KMS-11 (cell line): ENCODE data around the gene NTRK3.

Source experiments
- H2AFZ ChIP-seq: fragments of 200-600 bp; sonication (generic); 2 replicates; pipeline ENCODE4 v1.6.1; 2016; ENCODE audit warnings: antibody characterized with exemption, mixed run types, low read depth
- H3K27ac ChIP-seq: fragments of 200-600 bp; sonication (generic); 2 replicates; pipeline ENCODE4 v1.6.1; 2016; ENCODE audit warnings: mild to moderate bottlenecking, mixed run types
- H3K27me3 ChIP-seq: fragments of 200-600 bp; sonication (generic); 2 replicates; pipeline ENCODE4 v1.6.1; 2017; ENCODE audit warnings: mild to moderate bottlenecking, low read depth, mixed run types, moderate library complexity; ENCODE audit not compliant: insufficient read depth
- H3K36me3 ChIP-seq: fragments of 200-600 bp; sonication (generic); 2 replicates; pipeline ENCODE4 v1.6.1; 2017; ENCODE audit warnings: mild to moderate bottlenecking, mixed run types; ENCODE audit not compliant: insufficient read depth
- H3K4me1 ChIP-seq: fragments of 200-600 bp; sonication (generic); 2 replicates; pipeline ENCODE4 v1.6.1; 2016; ENCODE audit warnings: mild to moderate bottlenecking, low read depth, mixed run types; ENCODE audit not compliant: poor library complexity, severe bottlenecking
- H3K4me2 ChIP-seq: fragments of 200-600 bp; sonication (generic); 2 replicates; pipeline ENCODE4 v1.7.0; 2016; ENCODE audit warnings: mild to moderate bottlenecking, mixed run types
- H3K4me3 ChIP-seq: fragments of 200-600 bp; sonication (generic); IDR thresholded peaks from 2 replicates; pipeline ENCODE4 v1.6.1; 2017; ENCODE audit warnings: low read depth, low read length, mixed read lengths; ENCODE audit not compliant: insufficient read depth
- H3K79me2 ChIP-seq: fragments of 200-600 bp; sonication (generic); 2 replicates; pipeline ENCODE4 v1.6.1; 2016; ENCODE audit warnings: low read depth, mixed run types; ENCODE audit not compliant: insufficient read depth
- H3K9ac ChIP-seq: fragments of 200-600 bp; sonication (generic); 2 replicates; pipeline ENCODE4 v1.6.1; 2016; ENCODE audit warnings: mild to moderate bottlenecking, mixed run types
- H4K20me1 ChIP-seq: fragments of 200-600 bp; sonication (generic); 2 replicates; pipeline ENCODE4 v1.6.1; 2016; ENCODE audit warnings: mild to moderate bottlenecking, mixed run types; ENCODE audit not compliant: insufficient read depth
- TF ChIP-seq, protein P1 (sequence below): fragments of 200-600 bp; sonication (generic); conservative IDR thresholded peaks from 2 replicates; pipeline ENCODE4 v1.6.1; 2017; ENCODE audit warnings: low read depth, mild to moderate bottlenecking, antibody characterized with exemption, low read length, moderate library complexity, mixed read lengths

Gene NTRK3

DNA sequence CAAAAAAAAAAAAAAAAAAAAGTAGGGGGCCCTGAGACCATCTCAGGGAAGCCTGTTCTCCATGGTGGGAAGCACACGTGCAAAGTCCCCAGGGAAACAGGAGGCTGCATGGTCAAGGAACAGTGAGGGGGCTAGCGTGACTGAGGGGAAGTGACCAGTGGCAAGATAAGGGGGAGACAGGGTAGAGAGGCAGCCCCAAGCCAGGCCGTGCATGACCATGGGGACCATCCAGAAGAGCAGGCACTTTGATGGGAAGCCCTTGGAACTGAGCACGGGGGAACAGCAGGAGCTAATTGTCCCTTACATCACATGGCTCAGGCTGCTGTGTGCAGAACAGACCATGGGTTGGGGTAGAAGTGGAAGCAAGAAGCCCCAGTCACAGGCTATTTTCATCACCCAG is 196.2 kb downstream of the NTRK3 start:
- no peak overlapping the region for H3K4me3 ChIP-seq
- no peaks in the 10 kb centered on the region for H3K27me3 ChIP-seq
- H3K4me2 ChIP-seq, result no peak overlapping the region
- TF ChIP-seq, protein P1, sequence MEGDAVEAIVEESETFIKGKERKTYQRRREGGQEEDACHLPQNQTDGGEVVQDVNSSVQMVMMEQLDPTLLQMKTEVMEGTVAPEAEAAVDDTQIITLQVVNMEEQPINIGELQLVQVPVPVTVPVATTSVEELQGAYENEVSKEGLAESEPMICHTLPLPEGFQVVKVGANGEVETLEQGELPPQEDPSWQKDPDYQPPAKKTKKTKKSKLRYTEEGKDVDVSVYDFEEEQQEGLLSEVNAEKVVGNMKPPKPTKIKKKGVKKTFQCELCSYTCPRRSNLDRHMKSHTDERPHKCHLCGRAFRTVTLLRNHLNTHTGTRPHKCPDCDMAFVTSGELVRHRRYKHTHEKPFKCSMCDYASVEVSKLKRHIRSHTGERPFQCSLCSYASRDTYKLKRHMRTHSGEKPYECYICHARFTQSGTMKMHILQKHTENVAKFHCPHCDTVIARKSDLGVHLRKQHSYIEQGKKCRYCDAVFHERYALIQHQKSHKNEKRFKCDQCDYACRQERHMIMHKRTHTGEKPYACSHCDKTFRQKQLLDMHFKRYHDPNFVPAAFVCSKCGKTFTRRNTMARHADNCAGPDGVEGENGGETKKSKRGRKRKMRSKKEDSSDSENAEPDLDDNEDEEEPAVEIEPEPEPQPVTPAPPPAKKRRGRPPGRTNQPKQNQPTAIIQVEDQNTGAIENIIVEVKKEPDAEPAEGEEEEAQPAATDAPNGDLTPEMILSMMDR, result no peak
- H3K27ac ChIP-seq, result no peak overlapping the region
- no peak overlapping the region for H2AFZ ChIP-seq
- H3K4me1 ChIP-seq, result no peaks in the 10 kb centered on the region
- H3K9ac ChIP-seq, result no peak overlapping the region
- H3K79me2 ChIP-seq, result no peaks in the 10 kb centered on the region
- H4K20me1 ChIP-seq, result no peaks in the 10 kb centered on the region
- no peaks in the 10 kb centered on the region for H3K36me3 ChIP-seq

DNA sequence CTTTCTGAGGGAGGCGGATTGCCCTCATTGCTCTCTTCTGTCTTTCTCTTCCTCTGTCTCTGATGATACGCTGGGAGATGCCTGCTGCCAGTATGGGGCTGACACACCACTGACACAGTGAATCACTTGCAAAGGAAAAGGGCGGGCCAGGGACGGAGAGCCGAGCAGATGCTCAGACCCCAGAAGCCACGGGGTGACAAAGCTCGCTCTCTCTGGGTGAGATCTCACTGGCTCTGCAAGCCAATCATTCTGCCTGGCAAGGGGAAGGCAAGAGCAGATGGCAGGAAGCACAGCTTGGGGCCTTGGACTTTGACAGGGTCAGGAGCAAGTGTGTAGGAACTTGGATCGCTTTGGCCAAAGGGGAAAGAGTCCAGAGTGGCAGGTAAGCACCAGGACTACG is 198.7 kb downstream of the NTRK3 start:
- H3K4me2 ChIP-seq, result no peak overlapping the region
- H3K36me3 ChIP-seq, result no peaks in the 10 kb centered on the region
- no peak overlapping the region for H3K4me3 ChIP-seq
- H4K20me1 ChIP-seq, result no peaks in the 10 kb centered on the region
- H2AFZ ChIP-seq, result no peak overlapping the region
- no peaks in the 10 kb centered on the region for H3K79me2 ChIP-seq
- H3K27ac ChIP-seq, result no peak overlapping the region
- H3K9ac ChIP-seq, result no peak overlapping the region
- no peaks in the 10 kb centered on the region for H3K27me3 ChIP-seq
- TF ChIP-seq, protein P1, result no peak
- no peaks in the 10 kb centered on the region for H3K4me1 ChIP-seq

DNA sequence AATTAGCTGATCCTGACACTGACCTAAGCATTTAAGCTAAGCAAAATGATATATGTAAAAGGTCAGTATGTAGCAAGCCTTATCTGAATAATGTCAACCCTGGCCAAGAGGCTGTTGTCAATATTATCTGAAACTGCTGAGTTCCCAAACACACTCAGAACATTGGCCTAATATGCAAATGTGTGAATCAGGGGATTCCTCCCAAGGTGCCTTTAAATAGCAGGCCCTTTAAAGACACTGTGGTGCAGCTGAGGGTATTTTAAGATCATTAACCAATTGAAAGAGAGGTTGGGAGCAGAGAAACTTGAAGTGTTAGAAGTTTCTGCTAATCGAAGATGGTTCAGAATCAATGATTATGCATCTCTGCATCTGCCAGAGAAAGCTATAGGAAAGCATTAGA is 207.0 kb downstream of the NTRK3 start:
- no peaks in the 10 kb centered on the region for H3K36me3 ChIP-seq
- H3K27me3 ChIP-seq, result no peaks in the 10 kb centered on the region
- no peak overlapping the region for H2AFZ ChIP-seq
- H3K27ac ChIP-seq, result peak overlapping the region; percentile 22; the same call in 1 of the 2 replicates
- no peaks in the 10 kb centered on the region for H3K79me2 ChIP-seq
- H3K9ac ChIP-seq, result no peak overlapping the region
- TF ChIP-seq, protein P1, result no peak
- H3K4me1 ChIP-seq, result peaks cover 41% of the 10 kb centered on the region
- H4K20me1 ChIP-seq, result no peaks in the 10 kb centered on the region
- no peak overlapping the region for H3K4me3 ChIP-seq
- peak overlapping the region; percentile 66 for H3K4me2 ChIP-seq

DNA sequence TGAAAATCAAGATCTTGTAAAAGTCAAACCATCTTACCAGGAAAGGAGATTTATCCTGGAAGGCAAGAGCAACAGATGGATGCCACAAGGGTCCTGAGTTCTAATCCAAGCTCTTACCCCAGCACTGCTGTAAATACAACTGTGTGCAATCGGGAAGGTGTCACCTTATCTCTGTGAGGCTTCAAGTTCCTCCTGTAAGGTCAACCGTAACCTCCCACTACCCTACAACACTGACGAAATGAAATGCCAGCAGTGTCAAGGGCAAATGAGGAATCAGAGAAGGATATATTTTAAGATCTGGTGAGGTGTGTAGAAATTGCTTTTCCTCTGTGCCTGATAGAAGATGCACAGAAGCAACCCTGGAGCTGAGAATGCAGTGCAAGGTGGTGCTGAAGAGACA is 207.8 kb downstream of the NTRK3 start:
- Histone ChIP-seq H3K4me3 (no peak overlapping the region), H3K27me3 (no peaks in the 10 kb centered on the region), H3K36me3 (no peaks in the 10 kb centered on the region), H3K9ac (no peak overlapping the region), H4K20me1 (no peaks in the 10 kb centered on the region), H3K27ac (no peak overlapping the region), H3K4me1 (peaks cover 41% of the 10 kb centered on the region), H3K4me2 (peak overlapping the region; percentile 66; the same call in 1 of the 2 replicates), H2AFZ (no peak overlapping the region), H3K79me2 (no peaks in the 10 kb centered on the region)
- TF ChIP-seq, protein P1, result no peak
